K562 treated with DMSO at 1 percent for 12 hours (cell line): ENCODE results near the gene INTU. TPM values are rescaled to one million over a fixed set of nuclear protein-coding genes. Genes with fewer than 3 reads are reported as not detected.

ENCODE experiments used
- total RNA-seq: library from RNA; unstranded; fragments of 300-600 nt; gene quantifications from 2 replicates; pipeline ENCODE4 v1.2.3, GENCODE V29; 2022; ENCODE audit not compliant: insufficient read depth

INTU gene
- 2.0 and 2.4 TPM in 2 replicates for total RNA-seq

GRCh38 chr4:127632420-127633403, at the start of gene INTU:
Gene INTU (plus strand): TSS chr4:127632957. CDS start chr4:127633035, 78 bp downstream.

GRCh38 chr4:127730142-127730913, 97.6 kb downstream of the INTU start, which contains the start of gene SLC25A31:
Gene SLC25A31 (plus strand): TSS chr4:127730400. CDS start chr4:127730546, 146 bp downstream.

Other genes starting within 250 kb of the INTU start
- not detected in 2 replicates for gene SLC25A31, start 97.4 kb downstream of the INTU start, total RNA-seq
- gene HSPA4L, start 149.4 kb downstream of the INTU start, total RNA-seq = 2.8 and 13.6 TPM in 2 replicates
- gene PLK4, start 247.9 kb downstream of the INTU start, total RNA-seq = 20.5 and 38.5 TPM in 2 replicates